SU-DHL-6 (cell line): ENCODE measurements around the gene ATP6V1C2.

Experiments
- EZH2phosphoT487 ChIP-seq: fragments of 200-600 bp; sonication (generic), shearing (Covaris generic); conservative IDR thresholded peaks from 2 replicates; pipeline ENCODE4 v1.6.1; 2018; ENCODE audit warnings: mild to moderate bottlenecking, antibody characterized with exemption, low read length, moderate library complexity, mixed read lengths
- TF ChIP-seq, protein P1 (sequence below): fragments of 200-600 bp; sonication (generic); IDR thresholded peaks from one replicate; pipeline ENCODE4 v1.5.1; 2017; ENCODE audit warnings: antibody characterized with exemption, mild to moderate bottlenecking, low read length, moderate library complexity; ENCODE audit not compliant: insufficient read depth, poor library complexity, severe bottlenecking

DNA sequence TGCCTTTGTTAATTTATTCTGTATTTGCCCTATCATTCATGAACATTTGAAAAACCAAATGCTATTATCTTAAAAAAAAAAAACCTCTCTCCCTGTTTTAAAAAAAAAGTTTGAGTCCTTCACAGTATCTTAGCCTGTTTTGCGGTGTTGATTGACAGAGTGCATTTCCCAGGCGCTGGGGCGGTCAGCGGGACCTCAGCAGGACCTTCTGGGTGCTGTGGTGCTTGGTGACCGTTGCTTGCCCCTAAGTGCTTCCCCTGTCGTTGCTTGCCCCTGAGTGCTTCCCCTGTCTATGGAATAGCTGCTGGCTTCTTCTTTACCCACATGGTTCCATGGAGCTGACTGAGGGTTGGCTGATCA lies 12.1 kb downstream of the ATP6V1C2 start:
- TF ChIP-seq, protein P1, sequence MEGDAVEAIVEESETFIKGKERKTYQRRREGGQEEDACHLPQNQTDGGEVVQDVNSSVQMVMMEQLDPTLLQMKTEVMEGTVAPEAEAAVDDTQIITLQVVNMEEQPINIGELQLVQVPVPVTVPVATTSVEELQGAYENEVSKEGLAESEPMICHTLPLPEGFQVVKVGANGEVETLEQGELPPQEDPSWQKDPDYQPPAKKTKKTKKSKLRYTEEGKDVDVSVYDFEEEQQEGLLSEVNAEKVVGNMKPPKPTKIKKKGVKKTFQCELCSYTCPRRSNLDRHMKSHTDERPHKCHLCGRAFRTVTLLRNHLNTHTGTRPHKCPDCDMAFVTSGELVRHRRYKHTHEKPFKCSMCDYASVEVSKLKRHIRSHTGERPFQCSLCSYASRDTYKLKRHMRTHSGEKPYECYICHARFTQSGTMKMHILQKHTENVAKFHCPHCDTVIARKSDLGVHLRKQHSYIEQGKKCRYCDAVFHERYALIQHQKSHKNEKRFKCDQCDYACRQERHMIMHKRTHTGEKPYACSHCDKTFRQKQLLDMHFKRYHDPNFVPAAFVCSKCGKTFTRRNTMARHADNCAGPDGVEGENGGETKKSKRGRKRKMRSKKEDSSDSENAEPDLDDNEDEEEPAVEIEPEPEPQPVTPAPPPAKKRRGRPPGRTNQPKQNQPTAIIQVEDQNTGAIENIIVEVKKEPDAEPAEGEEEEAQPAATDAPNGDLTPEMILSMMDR = no peak
- TF ChIP-seq EZH2phosphoT487 = no peak
